HCT116 (cell line): Measurements from ENCODE around the gene PAX8.

Experiments
- CTCF ChIP-seq, 3 experiments: fragments of 200-600 bp in 1 of 3; sonication (generic) in 1 of 3; IDR thresholded peaks in 2 of 3; conservative IDR thresholded peaks in 1 of 3; 2 replicates each; pipeline ENCODE4 v1.5.1; 2012 to 2017; ENCODE audit warnings: low read depth in 2 of 3, low read length in 2 of 3, antibody characterized with exemption in 1 of 3, borderline replicate concordance in 1 of 3, control low read depth in 1 of 3, mild to moderate bottlenecking in 1 of 3, mixed read lengths in 1 of 3, mixed run types in 1 of 3, moderate library complexity in 1 of 3; ENCODE audit not compliant: insufficient read depth in 1 of 3
- MAX ChIP-seq: IDR thresholded peaks from 2 replicates; pipeline ENCODE4 v1.6.1; 2012
- POLR2A ChIP-seq: IDR thresholded peaks from 2 replicates; pipeline ENCODE4 v1.7.0; 2011; ENCODE audit warnings: borderline replicate concordance; ENCODE audit not compliant: insufficient read depth, insufficient read length; ENCODE audit errors: extremely low read depth
- REST ChIP-seq: IDR thresholded peaks from 2 replicates; pipeline ENCODE4 v1.6.1; 2012; ENCODE audit warnings: low read depth
- SRF ChIP-seq: IDR thresholded peaks from 2 replicates; pipeline ENCODE4 v1.6.1; 2012; ENCODE audit warnings: low read depth

- no peak for TF ChIP-seq POLR2A
- no peak for TF ChIP-seq MAX
- peak; percentile 93 for TF ChIP-seq SRF
- TF ChIP-seq REST = no peak
- TF ChIP-seq CTCF (IDR thresholded peaks at IDR 0.05 in 2 of 3, conservative IDR thresholded peaks at IDR 0.05 in 1 of 3; ENCODE audit: borderline replicate concordance in 1 of 3, insufficient read depth in 1 of 3, low read depth in 2 of 3, low read length in 2 of 3) = no peak
Observed at GRCh38 chr2:113211226-113212105, 67.3 kb downstream of the PAX8 start.
